A673 (cell line): ENCODE measurements around the gene WDR27. TPM values are rescaled to one million over a fixed set of nuclear protein-coding genes. Genes with fewer than 3 reads are reported as not detected.

Experiments used
- BruUV-seq: library from RNA; stranded (reverse); fragments of 400-500 nt; replicated peaks from 2 replicates; lab custom pipeline; 2021; lab: Mats Ljungman, UMichigan
- CTCF ChIA-PET: fragments of 300-600 bp; sonication (Branson Sonifier 250); formaldehyde crosslinking; loops from one replicate; lab custom pipeline; 2022; ENCODE audit warnings: antibody characterized with exemption; lab: Charles Lee
- POLR2A ChIA-PET: fragments of 300-600 bp; sonication (Branson Sonifier 250); formaldehyde crosslinking; loops from one replicate; lab custom pipeline; 2022; ENCODE audit warnings: antibody characterized with exemption; ENCODE audit not compliant: low non-redundant PET; lab: Charles Lee
- DNase-seq: peaks from one replicate; pipeline ENCODE4 v3.0.0-alpha.2; 2015; ENCODE audit warnings: low spot score
- H3K27ac ChIP-seq: fragments of 200-600 bp; sonication (generic); 2 replicates; pipeline ENCODE4 v1.5.1; 2016; ENCODE audit warnings: mixed run types, low read depth, mild to moderate bottlenecking, mixed read lengths, antibody characterized with exemption, low read length; ENCODE audit not compliant: poor library complexity, severe bottlenecking
- H3K27me3 ChIP-seq: fragments of 200-600 bp; sonication (generic); replicated peaks from 2 replicates; pipeline ENCODE4 v1.6.1; 2017; ENCODE audit warnings: mixed run types, low read depth, mild to moderate bottlenecking, mixed read lengths, antibody characterized with exemption, low read length; ENCODE audit not compliant: insufficient read depth, poor library complexity
- H3K36me3 ChIP-seq: fragments of 200-600 bp; sonication (generic); 2 replicates; pipeline ENCODE4 v1.6.1; 2016; ENCODE audit warnings: mixed run types, mild to moderate bottlenecking, mixed read lengths, antibody characterized with exemption, low read length; ENCODE audit not compliant: insufficient read depth, poor library complexity, severe bottlenecking
- H3K4me1 ChIP-seq: fragments of 200-600 bp; sonication (generic); 2 replicates; pipeline ENCODE4 v1.6.1; 2017; ENCODE audit warnings: mixed run types, mild to moderate bottlenecking, mixed read lengths, antibody characterized with exemption, low read length; ENCODE audit not compliant: insufficient read depth, poor library complexity, severe bottlenecking
- H3K4me3 ChIP-seq: fragments of 200-600 bp; sonication (generic); 2 replicates; pipeline ENCODE4 v1.5.1; 2016; ENCODE audit warnings: low read depth, mixed run types, mild to moderate bottlenecking, mixed read lengths, low read length; ENCODE audit not compliant: poor library complexity, severe bottlenecking
- H3K9me3 ChIP-seq: fragments of 200-600 bp; sonication (generic); 2 replicates; pipeline ENCODE4 v1.6.1; 2016; ENCODE audit warnings: mixed run types, low read depth, mild to moderate bottlenecking, mixed read lengths, antibody characterized with exemption, low read length; ENCODE audit not compliant: poor library complexity, severe bottlenecking
- EZH2 ChIP-seq: fragments of 200-600 bp; sonication (generic); IDR thresholded peaks from 2 replicates; pipeline ENCODE4 v1.6.1; 2017; ENCODE audit warnings: borderline replicate concordance, low read depth, mild to moderate bottlenecking, mixed read lengths, antibody characterized with exemption, low read length; ENCODE audit not compliant: poor library complexity, severe bottlenecking
- intact Hi-C: fragments of 100-400 bp; cut with micrococcal nuclease; formaldehyde crosslinking; loops from one replicate; pipeline ENCODE4 v1.10.0; 2022; ENCODE audit not compliant: unreplicated experiment
- total RNA-seq: library from RNA; stranded (reverse); gene quantifications from 2 replicates; pipeline ENCODE4 v1.2.3, GENCODE V29; 2021
- TF ChIP-seq, protein P1 (sequence below): fragments of 300-800, 200-600 bp; sonication (generic); conservative IDR thresholded peaks from 2 replicates; pipeline ENCODE4 v1.5.1; 2017; ENCODE audit warnings: low read depth, mild to moderate bottlenecking, antibody characterized with exemption, low read length, moderate library complexity, mixed read lengths

The WDR27 gene
- total RNA-seq, 1 experiment from 2014 or later, result 77.3 TPM

- H3K27me3 ChIP-seq, result no peaks in the 10 kb centered on the region
- DNase-seq, result no peak
- no TSS peak for BruUV-seq
- H3K4me3 ChIP-seq, result no peak overlapping the region
- ChIA-PET POLR2A (no interaction called here), CTCF (no interaction called here)
- peaks cover 11% of the 10 kb centered on the region for H3K36me3 ChIP-seq
- H3K9me3 ChIP-seq, result no peaks in the 10 kb centered on the region
- no peak overlapping the region for H3K27ac ChIP-seq
- intact Hi-C loops, result no loop called here
- no peak for TF ChIP-seq EZH2
- TF ChIP-seq, protein P1, sequence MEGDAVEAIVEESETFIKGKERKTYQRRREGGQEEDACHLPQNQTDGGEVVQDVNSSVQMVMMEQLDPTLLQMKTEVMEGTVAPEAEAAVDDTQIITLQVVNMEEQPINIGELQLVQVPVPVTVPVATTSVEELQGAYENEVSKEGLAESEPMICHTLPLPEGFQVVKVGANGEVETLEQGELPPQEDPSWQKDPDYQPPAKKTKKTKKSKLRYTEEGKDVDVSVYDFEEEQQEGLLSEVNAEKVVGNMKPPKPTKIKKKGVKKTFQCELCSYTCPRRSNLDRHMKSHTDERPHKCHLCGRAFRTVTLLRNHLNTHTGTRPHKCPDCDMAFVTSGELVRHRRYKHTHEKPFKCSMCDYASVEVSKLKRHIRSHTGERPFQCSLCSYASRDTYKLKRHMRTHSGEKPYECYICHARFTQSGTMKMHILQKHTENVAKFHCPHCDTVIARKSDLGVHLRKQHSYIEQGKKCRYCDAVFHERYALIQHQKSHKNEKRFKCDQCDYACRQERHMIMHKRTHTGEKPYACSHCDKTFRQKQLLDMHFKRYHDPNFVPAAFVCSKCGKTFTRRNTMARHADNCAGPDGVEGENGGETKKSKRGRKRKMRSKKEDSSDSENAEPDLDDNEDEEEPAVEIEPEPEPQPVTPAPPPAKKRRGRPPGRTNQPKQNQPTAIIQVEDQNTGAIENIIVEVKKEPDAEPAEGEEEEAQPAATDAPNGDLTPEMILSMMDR, result no peak
- no peaks in the 10 kb centered on the region for H3K4me1 ChIP-seq
Measured at GRCh38 chr6:169675011-169675410, 26.8 kb downstream of the WDR27 start.

GRCh38 chr6:169671563-169671962 is 30.3 kb downstream of the WDR27 start:
- H3K27ac ChIP-seq, result no peak overlapping the region
- DNase-seq, result no peak
- no peaks in the 10 kb centered on the region for H3K27me3 ChIP-seq
- no TSS peak for BruUV-seq
- peaks cover 18% of the 10 kb centered on the region for H3K36me3 ChIP-seq
- intact Hi-C loops, result no loop called here
- no peaks in the 10 kb centered on the region for H3K9me3 ChIP-seq
- TF ChIP-seq, protein P1, result no peak
- no peak for TF ChIP-seq EZH2
- POLR2A ChIA-PET, result no interaction called here
- CTCF ChIA-PET, result no interaction called here
- H3K4me3 ChIP-seq, result no peak overlapping the region
- no peaks in the 10 kb centered on the region for H3K4me1 ChIP-seq

GRCh38 chr6:169669889-169670288 is 31.9 kb downstream of the WDR27 start:
- Histone ChIP-seq H3K27me3 (no peaks in the 10 kb centered on the region), H3K9me3 (no peaks in the 10 kb centered on the region), H3K4me3 (no peak overlapping the region), H3K27ac (no peak overlapping the region), H3K4me1 (no peaks in the 10 kb centered on the region), H3K36me3 (peaks cover 18% of the 10 kb centered on the region)
- TF ChIP-seq EZH2, result no peak
- TF ChIP-seq, protein P1, result no peak
- BruUV-seq, result no TSS peak
- ChIA-PET POLR2A (interaction anchor here (0.7 kb wide), 1 partner anchor 350 kb away, joined by 3 read pairs; no protein-coding TSS in a partner anchor), CTCF (no interaction called here)
- DNase-seq, result no peak
- intact Hi-C loops, result no loop called here
